Endothelial cell of umbilical vein (primary cell): ENCODE results near the gene ASGR2. TPM values are rescaled to one million over a fixed set of nuclear protein-coding genes. Genes with fewer than 3 reads are reported as not detected.

Source experiments
- BruUV-seq: library from RNA; stranded (reverse); fragments of 400-500 nt; replicated peaks from 2 replicates; lab custom pipeline; 2021; lab: Mats Ljungman, UMichigan
- CTCF ChIA-PET: fragments of 300-600, 350-600 bp; sonication (Branson Sonifier 250); formaldehyde crosslinking; loops from one replicate; lab custom pipeline; 2021; ENCODE audit warnings: antibody characterized with exemption, inconsistent platforms; lab: Charles Lee
- POLR2A ChIA-PET: fragments of 300-600, 350-600 bp; sonication (Branson Sonifier 250); formaldehyde crosslinking; loops from one replicate; lab custom pipeline; 2021; ENCODE audit warnings: antibody characterized with exemption, inconsistent platforms; lab: Charles Lee
- DNase-seq: peaks from one replicate; pipeline ENCODE4 v3.0.0-alpha.2; 2011; ENCODE audit warnings: low read depth, low spot score
- FAIRE-seq: peaks from 2 replicates; lab custom pipeline; 2011; peaks lifted over from hg19 to GRCh38; lab: Jason Lieb, UNC
- H2AFZ ChIP-seq: 2 replicates; pipeline ENCODE4 v1.6.0; 2012; ENCODE audit warnings: low read depth, low read length, control low read depth, inconsistent platforms
- H3K27ac ChIP-seq: 2 replicates; pipeline ENCODE4 v1.5.1; 2011; ENCODE audit warnings: low read depth, mild to moderate bottlenecking, control low read depth, low read length, moderate library complexity; ENCODE audit not compliant: insufficient read depth
- H3K27me3 ChIP-seq, 2 experiments: 2 replicates each; pipeline versions ENCODE4 v1.6.0 to v1.6.1; 2011; ENCODE audit warnings: low read length in 2 of 2, mixed read lengths in 1 of 2; ENCODE audit not compliant: control insufficient read depth in 2 of 2, insufficient read depth in 2 of 2
- H3K36me3 ChIP-seq, 2 experiments: 2 replicates in 1 of 2; 3 replicates in 1 of 2; pipeline ENCODE4 v1.5.1; 2011; ENCODE audit warnings: low read length in 2 of 2, mild to moderate bottlenecking in 1 of 2, moderate library complexity in 1 of 2; ENCODE audit not compliant: control insufficient read depth in 2 of 2, insufficient read depth in 2 of 2; ENCODE audit errors: extremely low read depth in 1 of 2
- H3K4me1 ChIP-seq: 3 replicates; pipeline ENCODE4 v1.5.1; 2011; ENCODE audit warnings: mild to moderate bottlenecking, low read length; ENCODE audit not compliant: control insufficient read depth, insufficient read depth; ENCODE audit errors: extremely low read depth
- H3K4me2 ChIP-seq: 2 replicates; pipeline ENCODE4 v1.6.1; 2011; ENCODE audit warnings: low read length, control low read depth, mixed read lengths; ENCODE audit not compliant: insufficient read depth
- H3K4me3 ChIP-seq, 3 experiments: fragments of 200-600 bp in 1 of 3; sonication (generic), shearing (Covaris generic) in 1 of 3; replicated peaks in 1 of 3; 2 replicates each; pipeline ENCODE4 v1.5.1; 2011 to 2016; ENCODE audit warnings: control low read depth in 3 of 3, low read length in 3 of 3, mild to moderate bottlenecking in 2 of 3, inconsistent platforms in 1 of 3, low read depth in 1 of 3, moderate library complexity in 1 of 3; ENCODE audit not compliant: insufficient read depth in 1 of 3
- H3K79me2 ChIP-seq: 2 replicates; pipeline ENCODE4 v1.6.0; 2012; ENCODE audit warnings: low read length, inconsistent platforms; ENCODE audit not compliant: control insufficient read depth, insufficient read depth
- H3K9ac ChIP-seq: replicated peaks from 2 replicates; pipeline ENCODE3; 2011; ENCODE audit warnings: low read length, control low read depth; ENCODE audit not compliant: insufficient read depth; ENCODE audit errors: extremely low read depth
- H3K9me1 ChIP-seq: replicated peaks from 3 replicates; pipeline ENCODE4 v1.6.0; 2011; ENCODE audit warnings: mild to moderate bottlenecking, low read length; ENCODE audit not compliant: control insufficient read depth, insufficient read depth; ENCODE audit errors: extremely low read depth
- H3K9me3 ChIP-seq: replicated peaks from 2 replicates; pipeline ENCODE4 v1.5.1; 2012; ENCODE audit warnings: low read length, inconsistent platforms; ENCODE audit not compliant: control insufficient read depth, insufficient read depth
- H4K20me1 ChIP-seq: replicated peaks from 2 replicates; pipeline ENCODE3; 2011; ENCODE audit warnings: mild to moderate bottlenecking, low read length; ENCODE audit not compliant: control insufficient read depth, insufficient read depth; ENCODE audit errors: extremely low read depth
- FOS ChIP-seq: IDR thresholded peaks from 2 replicates; pipeline ENCODE4 v1.6.1; 2011; ENCODE audit warnings: mild to moderate bottlenecking, low read length, moderate library complexity, borderline replicate concordance; ENCODE audit not compliant: insufficient read depth
- GATA2 ChIP-seq: IDR thresholded peaks from 2 replicates; pipeline ENCODE4 v1.7.0; 2011; ENCODE audit warnings: low read depth, mild to moderate bottlenecking, moderate library complexity, mixed read lengths, low read length; ENCODE audit not compliant: insufficient read length, insufficient read depth
- JUN ChIP-seq: IDR thresholded peaks from 2 replicates; pipeline ENCODE4 v1.6.1; 2011; ENCODE audit warnings: borderline replicate concordance, low read depth; ENCODE audit not compliant: insufficient read length, insufficient read depth
- MAX ChIP-seq: IDR thresholded peaks from 2 replicates; pipeline ENCODE4 v1.6.1; 2011; ENCODE audit not compliant: insufficient read depth, insufficient read length
- MYC ChIP-seq: IDR thresholded peaks from one replicate; pipeline ENCODE4 v1.6.1; 2011; ENCODE audit warnings: mild to moderate bottlenecking, low read depth, low read length
- dilution Hi-C: fragments of 300-500 bp; cut with MboI; formaldehyde crosslinking; loops from one replicate; pipeline ENCODE4 v1.15.0; 2019; ENCODE audit warnings: low sequenced_read_pairs; ENCODE audit not compliant: extremely low pct_ligation_motif_present
- intact Hi-C: fragments of 100-400 bp; cut with micrococcal nuclease; formaldehyde crosslinking; loops from one replicate; pipeline ENCODE4 v1.10.0; 2022
- polyA plus RNA-seq, 4 experiments: library from polyadenylated mRNA; depleted of rRNA in 3 of 4; stranded (reverse) in 3 of 4; unstranded in 1 of 4; fragments of >200 nt; gene quantifications; 2 replicates each; pipeline versions ENCODE4 v1.2.1 to v1.2.3, GENCODE V29; 2011 to 2012; ENCODE audit warnings: missing spikeins in 1 of 4
- total RNA-seq: library from RNA; stranded (reverse); gene quantifications from 2 replicates; pipeline ENCODE4 v1.2.3, GENCODE V29; 2021
- TF ChIP-seq, protein P1 (sequence below), 2 donors: IDR thresholded peaks; 1 replicate in 1 of 2; 2 replicates in 1 of 2; pipeline ENCODE4 v1.5.1; 2011; ENCODE audit warnings: low read length in 2 of 2, mild to moderate bottlenecking in 2 of 2, moderate library complexity in 2 of 2, control low read depth in 1 of 2, inconsistent platforms in 1 of 2, low read depth in 1 of 2; ENCODE audit not compliant: insufficient read depth in 1 of 2; ENCODE audit errors: extremely low read depth in 1 of 2

Gene ASGR2
- total and polyA plus RNA-seq, 2 donors (not counting 3 experiments of a cell fraction or from before 2014, with no cell fraction given) = not detected

GRCh38 chr17:7133424-7133823 lies 18.8 kb upstream of the ASGR2 start:
- Histone ChIP-seq H3K27me3 (no peaks in the 10 kb centered on the region), H3K4me1 (peaks cover 28% of the 10 kb centered on the region), H3K79me2 (no peaks in the 10 kb centered on the region), H3K36me3 (no peaks in the 10 kb centered on the region), H3K9ac (no peak overlapping the region), H3K27ac (peak overlapping the region; percentile 16), H3K4me3 (no peak overlapping the region), H4K20me1 (no peaks in the 10 kb centered on the region), H3K9me3 (no peaks in the 10 kb centered on the region), H2AFZ (peak overlapping the region; percentile 70), H3K4me2 (peak overlapping the region; percentile 3), H3K9me1 (no peaks in the 10 kb centered on the region)
- POLR2A ChIA-PET = interaction anchor here (0.7 kb wide), 1 partner anchor 75 kb away, joined by 9 read pairs; no protein-coding TSS in a partner anchor
- CTCF ChIA-PET = interaction anchor here (0.6 to 10.9 kb wide), 18 partner anchors 14 to 524 kb away, joined by 3 to 223 read pairs (median 4); no protein-coding TSS in a partner anchor
- TF ChIP-seq FOS = no peak
- TF ChIP-seq JUN = no peak
- TF ChIP-seq MYC = no peak
- no peak for TF ChIP-seq GATA2
- TF ChIP-seq, protein P1, sequence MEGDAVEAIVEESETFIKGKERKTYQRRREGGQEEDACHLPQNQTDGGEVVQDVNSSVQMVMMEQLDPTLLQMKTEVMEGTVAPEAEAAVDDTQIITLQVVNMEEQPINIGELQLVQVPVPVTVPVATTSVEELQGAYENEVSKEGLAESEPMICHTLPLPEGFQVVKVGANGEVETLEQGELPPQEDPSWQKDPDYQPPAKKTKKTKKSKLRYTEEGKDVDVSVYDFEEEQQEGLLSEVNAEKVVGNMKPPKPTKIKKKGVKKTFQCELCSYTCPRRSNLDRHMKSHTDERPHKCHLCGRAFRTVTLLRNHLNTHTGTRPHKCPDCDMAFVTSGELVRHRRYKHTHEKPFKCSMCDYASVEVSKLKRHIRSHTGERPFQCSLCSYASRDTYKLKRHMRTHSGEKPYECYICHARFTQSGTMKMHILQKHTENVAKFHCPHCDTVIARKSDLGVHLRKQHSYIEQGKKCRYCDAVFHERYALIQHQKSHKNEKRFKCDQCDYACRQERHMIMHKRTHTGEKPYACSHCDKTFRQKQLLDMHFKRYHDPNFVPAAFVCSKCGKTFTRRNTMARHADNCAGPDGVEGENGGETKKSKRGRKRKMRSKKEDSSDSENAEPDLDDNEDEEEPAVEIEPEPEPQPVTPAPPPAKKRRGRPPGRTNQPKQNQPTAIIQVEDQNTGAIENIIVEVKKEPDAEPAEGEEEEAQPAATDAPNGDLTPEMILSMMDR (IDR thresholded peaks at IDR 0.05; ENCODE audit: extremely low read depth in 1 of 2, insufficient read depth in 1 of 2, low read depth in 1 of 2, low read length in 2 of 2) = peak; percentile 37 to 51
- no peak for TF ChIP-seq MAX
- DNase-seq (peak; percentile 27), FAIRE-seq (peak; percentile 76)
- intact Hi-C loops (loop anchor here (1.0 kb wide), 1 partner anchor 73 kb away; no protein-coding TSS in a partner anchor), dilution Hi-C loops (no loop called here)
- no TSS peak for BruUV-seq
